Pancreas (tissue), 10 donors: ENCODE measurements around the gene SLCO4A1. TPM values are rescaled to one million over a fixed set of nuclear protein-coding genes. Genes with fewer than 3 reads are reported as not detected.

Experiments used
- ATAC-seq, 4 donors: fragments of 200-7000 bp; cut with Tn5 transposase; one replicate each; pipeline versions ENCODE4 v1.8.0 to v1.9.1; 2020; ENCODE audit warnings: mild to moderate bottlenecking in 4 of 4, moderate library complexity in 4 of 4
- DNase-seq, 6 donors: peaks; one replicate each; pipeline ENCODE4 v3.0.0-alpha.2; 2020
- FAIRE-seq: peaks from 2 replicates; lab custom pipeline; 2012; peaks lifted over from hg19 to GRCh38; lab: Jason Lieb, UNC
- H3K27ac ChIP-seq, 4 donors: fragments of 200-600 bp; sonication (generic); 1 replicate in 3 of 4; 2 replicates in 1 of 4; pipeline versions ENCODE4 v1.5.0 to v1.8.0; 2020
- H3K27me3 ChIP-seq, 4 donors: fragments of 200-600 bp; one replicate each; pipeline ENCODE4 v1.8.0; 2021
- H3K36me3 ChIP-seq, 3 donors: fragments of 200-600 bp; sonication (generic) in 1 of 3; one replicate each; pipeline versions ENCODE4 v1.5.0 to v1.8.0; 2020 to 2021
- H3K4me1 ChIP-seq, 3 donors: fragments of 200-600 bp; one replicate each; pipeline ENCODE4 v1.8.0; 2021
- H3K4me3 ChIP-seq, 4 donors: fragments of 200-600 bp; sonication (generic) in 2 of 4; one replicate each; pipeline versions ENCODE4 v1.5.0 to v1.8.0; 2020 to 2021
- H3K9me3 ChIP-seq, 4 donors: fragments of 200-600 bp; one replicate each; pipeline ENCODE4 v1.8.0; 2021
- WGBS, 2 donors: extraction: QIAGEN DNeasy Blood & Tissue Kit; methylation state at CpG; one replicate each; pipeline ENCODE4 v1.1.7; 2013; 5-methylcytosine and 5-hydroxymethylcytosine counted together
- intact Hi-C, 3 donors: fragments of 100-400 bp; cut with DNase I; formaldehyde crosslinking; loops; one replicate each; pipeline versions ENCODE4 v1.11.1 to v1.14.2; 2022
- polyA plus RNA-seq, 2 donors: library from polyadenylated mRNA; stranded (reverse); fragments of 200-250 nt; gene quantifications; one replicate each; pipeline ENCODE4 v1.2.3, GENCODE V29; 2013
- total RNA-seq, 6 donors: library from RNA; stranded (reverse); fragmentation: NEBNext Ultra II Directional in 4 of 6; extraction: Animal tissue kit (Norgen Biotek cat#: 25700) in 4 of 6; gene quantifications; one replicate each; pipeline versions ENCODE4 v1.2.1 to v1.2.4, GENCODE V29; 2021 to 2023
- TF ChIP-seq, protein P1 (sequence below), 4 donors: fragments of 200-600 bp; sonication (generic) in 3 of 4; IDR thresholded peaks; one replicate each; pipeline versions ENCODE4 v1.5.0 to v1.8.0; 2021; ENCODE audit warnings: antibody characterized with exemption in 4 of 4
- donor health status: healthy with polysubstance abuse.
- donor health status: DM: no; HTN: no; CAD: no; lungs with moderate emphysema.
- donor health status: DM: no; HTN: no; CAD: no.
- donor health status: control.
- donor health status: control.
- donor health status: Bipolar disorder and iron deficiency.
- donor health status: DM: yes; HTN: yes; CAD: no.
- donor health status: DM: no; HTN: no; CAD: no.
- donor health status: DM: no; HTN: no; CAD: no.
- donor health status: DM: yes; HTN: yes; CAD: no.

SLCO4A1 gene
- total and polyA plus RNA-seq, 8 donors, result 1.2 to 15.9 (median 2.2) TPM

DNA sequence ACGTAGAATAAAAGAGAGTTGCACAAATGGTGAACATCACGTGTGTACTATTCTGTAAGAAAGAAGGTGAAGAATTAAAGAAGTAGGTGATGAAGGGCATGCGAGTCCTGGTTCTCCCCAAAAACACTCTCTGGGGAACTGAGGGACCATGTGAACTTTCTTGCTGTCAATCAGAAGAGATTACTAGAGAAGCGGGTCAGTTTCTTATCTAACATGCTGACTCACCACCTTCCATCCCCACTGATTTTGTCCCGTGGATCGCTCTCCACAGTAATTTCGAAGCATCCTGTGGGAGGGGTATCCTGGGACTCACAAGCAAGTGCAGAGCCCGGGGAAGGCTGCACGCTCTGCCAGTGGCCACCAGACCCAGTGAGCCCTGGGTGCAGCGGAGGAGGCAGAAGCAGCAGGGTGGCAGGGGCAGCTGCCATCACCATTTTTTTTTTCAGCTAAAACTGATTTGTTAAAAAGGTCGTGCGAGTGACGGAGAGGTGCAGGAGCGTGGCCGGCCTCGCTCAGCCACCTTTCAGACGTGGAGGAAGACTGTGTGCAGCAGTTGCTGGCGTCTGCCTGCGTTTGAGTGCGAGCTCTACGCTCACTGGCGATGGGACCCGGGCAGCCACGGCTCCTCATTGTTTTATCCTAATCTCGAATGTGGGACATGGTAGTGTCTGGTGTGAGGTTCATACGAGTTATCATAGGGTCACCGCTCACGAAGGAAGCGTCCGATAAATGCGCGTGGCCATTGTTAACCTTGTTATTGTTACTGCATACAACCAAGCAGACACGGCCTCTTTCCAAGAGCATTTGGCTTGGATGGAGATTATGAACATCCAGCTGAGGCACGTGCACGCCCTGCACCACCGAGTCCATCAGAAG is 28.0 kb upstream of the SLCO4A1 start:
- WGBS, 2 donors, result 57 to 68% methylated on average over 36 of the region's 36 CpGs
- intact Hi-C loops, result no loop called here
- H3K27me3 ChIP-seq, result no peaks in the 10 kb centered on the region
- no peaks in the 10 kb centered on the region for H3K4me1 ChIP-seq
- DNase-seq (peak in 1 of 6 donors; percentile 31), ATAC-seq (no peak), FAIRE-seq (no peak)
- H3K27ac ChIP-seq, result no peak overlapping the region
- TF ChIP-seq, protein P1, sequence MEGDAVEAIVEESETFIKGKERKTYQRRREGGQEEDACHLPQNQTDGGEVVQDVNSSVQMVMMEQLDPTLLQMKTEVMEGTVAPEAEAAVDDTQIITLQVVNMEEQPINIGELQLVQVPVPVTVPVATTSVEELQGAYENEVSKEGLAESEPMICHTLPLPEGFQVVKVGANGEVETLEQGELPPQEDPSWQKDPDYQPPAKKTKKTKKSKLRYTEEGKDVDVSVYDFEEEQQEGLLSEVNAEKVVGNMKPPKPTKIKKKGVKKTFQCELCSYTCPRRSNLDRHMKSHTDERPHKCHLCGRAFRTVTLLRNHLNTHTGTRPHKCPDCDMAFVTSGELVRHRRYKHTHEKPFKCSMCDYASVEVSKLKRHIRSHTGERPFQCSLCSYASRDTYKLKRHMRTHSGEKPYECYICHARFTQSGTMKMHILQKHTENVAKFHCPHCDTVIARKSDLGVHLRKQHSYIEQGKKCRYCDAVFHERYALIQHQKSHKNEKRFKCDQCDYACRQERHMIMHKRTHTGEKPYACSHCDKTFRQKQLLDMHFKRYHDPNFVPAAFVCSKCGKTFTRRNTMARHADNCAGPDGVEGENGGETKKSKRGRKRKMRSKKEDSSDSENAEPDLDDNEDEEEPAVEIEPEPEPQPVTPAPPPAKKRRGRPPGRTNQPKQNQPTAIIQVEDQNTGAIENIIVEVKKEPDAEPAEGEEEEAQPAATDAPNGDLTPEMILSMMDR (IDR thresholded peaks at IDR 0.05), result no peak
- no peaks in the 10 kb centered on the region for H3K9me3 ChIP-seq
- no peak overlapping the region for H3K4me3 ChIP-seq
- H3K36me3 ChIP-seq, result no peaks in the 10 kb centered on the region

DNA sequence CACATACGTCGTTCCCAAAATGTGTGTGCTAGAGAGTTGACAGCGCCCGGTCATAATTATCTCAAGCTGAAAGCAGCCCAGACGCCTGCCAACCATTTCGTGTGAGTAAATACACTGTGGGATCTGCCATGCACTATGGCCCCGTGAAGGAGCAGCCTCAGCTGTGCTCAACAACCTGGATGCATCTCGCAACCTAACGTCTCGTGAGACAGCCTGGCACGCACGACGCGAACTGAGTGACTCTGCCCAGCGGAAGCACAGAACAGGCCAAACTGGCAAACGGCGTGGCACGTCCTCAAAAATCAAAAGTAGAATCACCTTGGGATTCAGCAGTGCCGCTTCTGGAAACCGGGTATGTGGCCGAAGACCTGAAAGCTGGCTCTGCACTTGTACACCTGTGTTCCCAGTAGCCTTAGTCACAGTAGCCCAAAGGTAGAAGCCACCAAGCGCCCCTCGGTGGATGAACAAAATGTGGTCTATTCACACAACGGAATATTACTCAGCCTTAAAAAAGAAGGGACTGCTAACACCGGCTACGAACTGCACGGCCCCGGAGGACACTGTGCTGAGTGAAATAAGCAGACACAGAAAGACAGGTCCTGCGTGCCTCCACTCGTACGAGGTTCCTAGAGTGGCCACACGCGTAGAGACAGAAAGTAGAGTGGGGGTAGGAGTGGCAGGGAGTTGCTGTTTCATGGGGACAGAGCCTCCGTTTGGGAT is 27.2 kb upstream of the SLCO4A1 start:
- TF ChIP-seq, protein P1 (IDR thresholded peaks at IDR 0.05), result no peak
- H3K27me3 ChIP-seq, result no peaks in the 10 kb centered on the region
- WGBS, 2 donors, result 73 to 85% methylated on average over 34 of the region's 34 CpGs
- no peaks in the 10 kb centered on the region for H3K4me1 ChIP-seq
- no peak overlapping the region for H3K4me3 ChIP-seq
- no peak for ATAC-seq
- no peak overlapping the region for H3K27ac ChIP-seq
- intact Hi-C loops, result loop anchor here in 2 of 3 donors (5.0 kb wide), 3 partner anchors 103 to 118 kb away; no protein-coding TSS in a partner anchor
- no peaks in the 10 kb centered on the region for H3K36me3 ChIP-seq
- H3K9me3 ChIP-seq, result no peaks in the 10 kb centered on the region
- DNase-seq, result peak in 2 of 6 donors; percentile 14 to 17
- no peak for FAIRE-seq

DNA sequence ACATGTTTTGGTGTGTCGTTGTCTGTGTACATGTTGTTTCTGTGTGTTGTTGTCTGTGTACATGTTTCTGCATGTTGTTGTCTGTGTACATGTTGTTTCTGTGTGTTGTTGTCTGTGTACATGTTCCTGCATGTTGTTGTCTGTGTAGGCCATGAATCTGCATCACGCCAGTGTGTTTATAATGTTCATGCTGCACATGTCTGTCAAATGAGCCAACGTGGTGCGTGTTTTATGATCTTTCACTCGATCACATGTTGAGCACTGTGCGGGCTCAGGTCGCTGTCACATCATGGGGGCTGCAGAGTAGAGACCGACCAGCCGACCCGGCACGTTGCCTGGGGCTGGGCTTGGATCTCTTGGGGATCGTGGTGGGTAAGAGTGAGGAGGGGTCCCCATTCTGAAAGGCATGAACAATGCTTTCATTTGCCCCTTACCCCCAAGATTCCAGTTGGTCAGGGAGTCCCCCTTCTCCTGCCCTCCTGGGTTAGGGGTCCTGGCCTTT is 26.5 kb upstream of the SLCO4A1 start:
- intact Hi-C loops, result loop anchor here in 2 of 3 donors (5.0 kb wide), 3 partner anchors 104 to 118 kb away; no protein-coding TSS in a partner anchor
- TF ChIP-seq, protein P1 (IDR thresholded peaks at IDR 0.05), result no peak
- Histone ChIP-seq H3K4me1 (no peaks in the 10 kb centered on the region), H3K27ac (no peak overlapping the region), H3K9me3 (no peaks in the 10 kb centered on the region), H3K27me3 (no peaks in the 10 kb centered on the region), H3K36me3 (no peaks in the 10 kb centered on the region), H3K4me3 (no peak overlapping the region)
- DNase-seq, result peak in 1 of 6 donors; percentile 18
- no peak for ATAC-seq
- no peak for FAIRE-seq
- WGBS, 2 donors, result 67 to 81% methylated on average over 12 of the region's 12 CpGs

DNA sequence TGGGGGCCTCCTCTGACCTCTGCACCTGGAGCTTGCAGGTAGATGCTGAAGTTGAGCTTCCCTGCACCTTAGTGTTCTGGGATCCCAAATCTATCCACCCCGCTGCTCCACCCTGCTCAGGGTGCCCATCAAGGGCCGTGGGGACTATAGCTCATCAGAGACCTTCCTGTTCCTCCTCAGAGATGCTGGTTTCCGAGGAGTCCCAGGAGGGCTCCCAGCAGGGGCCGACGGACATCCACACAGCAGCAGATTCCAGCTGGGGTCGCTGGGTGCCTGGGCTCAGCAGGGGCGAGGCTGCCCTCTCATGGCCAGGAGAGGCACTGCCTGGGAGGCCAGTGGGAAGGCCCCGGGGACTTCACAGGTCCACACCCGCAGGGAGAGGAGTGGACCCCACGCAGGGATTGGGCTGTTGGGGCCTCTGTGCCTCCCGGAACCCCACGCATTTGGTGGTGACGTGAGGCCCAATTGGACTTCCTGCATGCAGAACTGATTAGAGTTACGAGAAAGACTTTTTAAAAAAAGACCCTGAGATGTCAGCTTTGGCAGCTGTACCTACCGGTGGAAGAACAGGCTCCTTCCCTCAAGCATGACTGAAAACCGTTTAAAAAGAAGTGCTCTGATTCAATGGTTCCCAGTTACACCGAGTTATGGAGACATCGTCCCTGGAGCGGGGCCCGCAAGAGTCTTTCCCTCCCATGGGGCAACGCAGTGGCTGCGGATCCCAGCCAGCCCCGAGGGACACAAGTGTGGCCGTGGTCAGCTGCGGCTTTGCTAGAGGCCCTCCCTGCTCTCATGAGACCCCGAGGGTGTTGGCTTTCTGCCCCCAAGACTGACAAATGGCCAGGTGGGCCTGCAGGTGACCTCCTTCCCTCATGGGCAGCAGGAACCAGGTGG is 25.3 kb upstream of the SLCO4A1 start:
- no peak overlapping the region for H3K4me3 ChIP-seq
- no peaks in the 10 kb centered on the region for H3K36me3 ChIP-seq
- H3K4me1 ChIP-seq, result no peaks in the 10 kb centered on the region
- DNase-seq (peak in 4 of 6 donors; percentile 69 to 90 (median 84)), ATAC-seq (peak; percentile 84 to 98 (median 95)), FAIRE-seq (no peak)
- H3K9me3 ChIP-seq, result no peaks in the 10 kb centered on the region
- TF ChIP-seq, protein P1 (IDR thresholded peaks at IDR 0.05), result peak; percentile 78 to 99 (median 92)
- no peaks in the 10 kb centered on the region for H3K27me3 ChIP-seq
- WGBS, 2 donors, result 29 to 34% methylated on average over 26 of the region's 26 CpGs
- H3K27ac ChIP-seq, result peak overlapping the region in 1 of 4 donors; percentile 23
- intact Hi-C loops, result loop anchor here in 2 of 3 donors (5.0 kb wide), 3 partner anchors 105 to 120 kb away; no protein-coding TSS in a partner anchor
